Stomach (tissue), 9 donors: ENCODE measurements around the gene MCAT. TPM values are rescaled to one million over a fixed set of nuclear protein-coding genes. Genes with fewer than 3 reads are reported as not detected.

ENCODE experiments used
- DNase-seq, 2 donors: peaks; one replicate each; pipeline versions ENCODE4 v3.0.0 to v3.0.0-alpha.2; 2013 to 2019
- H3K27ac ChIP-seq, 5 donors: fragments of 200-600 bp in 4 of 5; sonication (generic) in 4 of 5; one replicate each; pipeline ENCODE4 v1.5.1; 2013 to 2019; ENCODE audit warnings: mild to moderate bottlenecking in 1 of 5, moderate library complexity in 1 of 5
- H3K27me3 ChIP-seq, 3 donors: fragments of 200-600 bp; sonication (generic); one replicate each; pipeline ENCODE4 v1.5.1; 2017 to 2019; ENCODE audit warnings: mixed run types in 1 of 3
- H3K36me3 ChIP-seq, 4 donors: fragments of 200-600 bp; sonication (generic); 1 replicate in 3 of 4; 2 replicates in 1 of 4; pipeline ENCODE4 v1.5.1; 2016 to 2019
- H3K4me1 ChIP-seq, 4 donors: fragments of 200-600 bp; sonication (generic); one replicate each; pipeline ENCODE4 v1.5.1; 2016 to 2019
- H3K4me3 ChIP-seq, 4 donors: fragments of 200-600 bp; sonication (generic) in 3 of 4; one replicate each; pipeline ENCODE4 v1.5.1; 2016 to 2019; ENCODE audit warnings: mild to moderate bottlenecking in 1 of 4
- H3K9me3 ChIP-seq, 4 donors: fragments of 200-600 bp; sonication (generic); one replicate each; pipeline ENCODE4 v1.5.1; 2016 to 2019
- CTCF ChIP-seq, 7 experiments: fragments of 450-650 bp in 4 of 7; fragments of 200-600 bp in 3 of 7; sonication (generic) in 3 of 7; IDR thresholded peaks; one replicate each; pipeline ENCODE4 v1.5.1; 2016 to 2019; ENCODE audit warnings: antibody characterized with exemption in 7 of 7, control low read depth in 2 of 7, mild to moderate bottlenecking in 1 of 7
- EP300 ChIP-seq: sonication (generic); formaldehyde crosslinking; IDR thresholded peaks from one replicate; pipeline ENCODE4 v1.6.1; 2017; ENCODE audit warnings: antibody characterized with exemption
- POLR2A ChIP-seq, 4 donors: fragments of 450-650 bp; IDR thresholded peaks; one replicate each; pipeline ENCODE4 v1.6.1; 2016; ENCODE audit warnings: antibody characterized with exemption in 4 of 4, control low read depth in 2 of 4, mild to moderate bottlenecking in 1 of 4, moderate library complexity in 1 of 4
- POLR2AphosphoS5 ChIP-seq, 3 donors: sonication (generic); formaldehyde crosslinking; IDR thresholded peaks; one replicate each; pipeline ENCODE4 v1.6.1; 2016; ENCODE audit warnings: antibody characterized with exemption in 3 of 3
- WGBS, 5 donors: extraction: QIAGEN DNeasy Blood & Tissue Kit in 3 of 5; methylation state at CpG; one replicate each; pipeline versions ENCODE4 v1.1.5 to v1.1.7; 2013 to 2018; 5-methylcytosine and 5-hydroxymethylcytosine counted together
- intact Hi-C: fragments of 100-400 bp; cut with DNase I; formaldehyde crosslinking; loops from one replicate; pipeline ENCODE4 v1.15.1; 2023; ENCODE audit warnings: low total_unique reads
- polyA plus RNA-seq, 3 donors: library from polyadenylated mRNA; stranded (reverse); fragments of 200-250 nt; gene quantifications; one replicate each; pipeline ENCODE4 v1.2.3, GENCODE V29; 2013
- total RNA-seq, 5 donors: library from RNA; depleted of rRNA; stranded (reverse); fragments of >200 nt; gene quantifications; one replicate each; pipeline versions ENCODE4 v1.1.0 to v1.2.3, GENCODE V29; 2014 to 2016
- donor health status: healthy with polysubstance abuse.
- donor health status: Bipolar disorder and iron deficiency.
- donor health status: healthy.

The MCAT gene
- total and polyA plus RNA-seq, 8 donors, result 11.7 to 197 (median 19.0) TPM; not detected in 1

GRCh38 chr22:43116932-43117331 is 26.3 kb downstream of the MCAT start:
- Histone ChIP-seq H3K27me3 (peaks cover 0 to 41% (median 0%) of the 10 kb centered on the region in 3 donors), H3K4me3 (no peak overlapping the region), H3K36me3 (no peaks in the 10 kb centered on the region), H3K4me1 (peaks cover 37 to 84% (median 71%) of the 10 kb centered on the region in 4 donors), H3K9me3 (no peaks in the 10 kb centered on the region), H3K27ac (no peak overlapping the region)
- no peak for DNase-seq
- intact Hi-C loops, result no loop called here
- TF ChIP-seq POLR2A (IDR thresholded peaks at IDR 0.05), result no peak
- 80 to 93% (median 91%) methylated on average over 7 of the region's 7 CpGs for WGBS, 5 donors

DNA sequence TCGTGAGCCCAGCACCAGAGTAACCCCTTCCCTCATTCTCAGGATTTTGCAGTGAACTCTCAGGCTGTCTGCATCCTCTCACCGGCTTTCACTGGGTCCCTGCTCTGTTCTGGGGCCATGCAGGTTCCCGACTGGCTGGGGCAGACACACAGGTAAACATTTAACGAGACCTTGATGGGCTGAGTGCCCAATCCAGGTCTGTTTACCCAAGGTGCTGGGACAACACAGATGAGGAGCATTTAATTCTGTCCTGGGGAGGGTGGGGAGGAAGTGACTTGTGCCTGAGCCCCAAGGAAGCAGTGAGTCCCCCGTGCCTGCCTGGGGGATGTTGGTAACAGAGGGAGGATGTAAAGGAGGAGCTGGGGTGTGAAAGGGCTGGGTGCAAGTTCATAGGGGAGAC is 28.2 kb downstream of the MCAT start:
- no peaks in the 10 kb centered on the region for H3K9me3 ChIP-seq
- H3K36me3 ChIP-seq, result no peaks in the 10 kb centered on the region
- H3K4me3 ChIP-seq, result peak overlapping the region in 1 of 4 donors; percentile 27
- intact Hi-C loops, result no loop called here
- peaks cover 0 to 61% (median 16%) of the 10 kb centered on the region in 3 donors for H3K27me3 ChIP-seq
- TF ChIP-seq POLR2AphosphoS5 (IDR thresholded peaks at IDR 0.05), result peak in 2 of 3 donors; percentile 33 to 51
- no peak for TF ChIP-seq POLR2A (IDR thresholded peaks at IDR 0.05)
- TF ChIP-seq CTCF (IDR thresholded peaks at IDR 0.05), result no peak
- no peak for TF ChIP-seq EP300
- peak overlapping the region; percentile 73 to 88 (median 82) for H3K27ac ChIP-seq
- H3K4me1 ChIP-seq, result peaks cover 41 to 88% (median 81%) of the 10 kb centered on the region in 4 donors
- DNase-seq, result peak; percentile 76 to 90
- 17 to 33% (median 24%) methylated on average over 5 of the region's 5 CpGs for WGBS, 5 donors

GRCh38 chr22:43113526-43114251 is 29.5 kb downstream of the MCAT start:
- TF ChIP-seq POLR2AphosphoS5 (IDR thresholded peaks at IDR 0.05), result peak in 1 of 3 donors; percentile 71
- TF ChIP-seq CTCF (IDR thresholded peaks at IDR 0.05), result no peak

DNA sequence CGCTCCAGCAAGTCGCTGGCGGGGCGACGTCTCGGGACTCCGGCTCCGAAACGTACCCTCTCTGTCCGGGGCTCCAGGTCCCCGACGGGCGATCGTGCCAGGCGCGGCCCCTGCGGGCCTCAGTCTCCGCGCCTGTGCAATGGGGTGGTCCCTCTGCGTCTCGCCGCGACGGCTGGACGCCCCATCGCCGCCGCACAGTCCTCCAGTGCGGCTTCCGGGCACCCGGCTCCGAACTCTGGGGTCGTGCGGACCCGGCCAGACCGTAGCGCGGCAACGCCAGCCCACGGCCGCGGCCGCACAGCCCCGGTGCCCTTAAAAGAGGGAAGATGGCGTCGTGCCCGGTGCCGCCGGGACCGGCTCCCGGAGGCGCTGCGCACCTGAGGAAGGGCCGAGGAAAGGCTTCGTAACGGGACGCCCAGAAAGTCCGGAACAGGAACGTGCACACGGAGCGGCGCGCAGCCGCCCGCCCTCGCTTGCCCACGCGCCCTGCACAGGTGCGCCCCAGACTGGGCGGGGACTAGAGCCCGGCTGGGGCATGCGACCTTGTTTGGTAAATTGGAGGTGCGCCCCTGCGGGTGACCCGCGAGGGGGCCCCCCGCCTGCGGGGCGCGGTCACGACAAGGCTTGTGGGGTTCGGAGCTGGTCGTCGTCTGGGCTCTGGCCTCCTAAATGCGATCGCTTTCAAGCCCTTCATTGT is 32.1 kb downstream of the MCAT start:
- DNase-seq, result peak; percentile 76 to 85
- Histone ChIP-seq H3K27me3 (peaks cover 0 to 66% (median 16%) of the 10 kb centered on the region in 3 donors), H3K27ac (peak overlapping the region; percentile 80 to 92 (median 86)), H3K9me3 (no peaks in the 10 kb centered on the region), H3K4me3 (peak overlapping the region; percentile 57 to 76 (median 66)), H3K4me1 (peaks cover 28 to 65% (median 62%) of the 10 kb centered on the region in 4 donors), H3K36me3 (no peaks in the 10 kb centered on the region)
- 1 to 14% (median 2%) methylated on average over 13 to 86 of the region's 86 CpGs for WGBS, 5 donors
- intact Hi-C loops, result no loop called here
- TF ChIP-seq POLR2A (IDR thresholded peaks at IDR 0.05), result no peak
- TF ChIP-seq EP300, result no peak
- TF ChIP-seq CTCF (IDR thresholded peaks at IDR 0.05), result peak in 1 of 7 experiments; percentile 7
- TF ChIP-seq POLR2AphosphoS5 (IDR thresholded peaks at IDR 0.05), result peak in 2 of 3 donors; percentile 15 to 40

More at GRCh38 chr22:43113526-43114251, 29.5 kb downstream of the MCAT start:
- Histone ChIP-seq H3K36me3 (no peaks in the 10 kb centered on the region), H3K9me3 (no peaks in the 10 kb centered on the region), H3K4me1 (peaks cover 36 to 83% (median 77%) of the 10 kb centered on the region in 4 donors), H3K27ac (peak overlapping the region; percentile 73 to 88 (median 82)), H3K4me3 (peak overlapping the region in 1 of 4 donors; percentile 27), H3K27me3 (peaks cover 0 to 71% (median 16%) of the 10 kb centered on the region in 3 donors)
- intact Hi-C loops, result no loop called here
- 18 to 43% (median 24%) methylated on average over 7 to 13 of the region's 13 CpGs for WGBS, 5 donors
- peak; percentile 88 for DNase-seq
